ENCODE measurements around the gene PHF13.
A peak's percentile ranks its signal among the peaks of the same experiment; 100 is the strongest.

PHF13 gene

DNA sequence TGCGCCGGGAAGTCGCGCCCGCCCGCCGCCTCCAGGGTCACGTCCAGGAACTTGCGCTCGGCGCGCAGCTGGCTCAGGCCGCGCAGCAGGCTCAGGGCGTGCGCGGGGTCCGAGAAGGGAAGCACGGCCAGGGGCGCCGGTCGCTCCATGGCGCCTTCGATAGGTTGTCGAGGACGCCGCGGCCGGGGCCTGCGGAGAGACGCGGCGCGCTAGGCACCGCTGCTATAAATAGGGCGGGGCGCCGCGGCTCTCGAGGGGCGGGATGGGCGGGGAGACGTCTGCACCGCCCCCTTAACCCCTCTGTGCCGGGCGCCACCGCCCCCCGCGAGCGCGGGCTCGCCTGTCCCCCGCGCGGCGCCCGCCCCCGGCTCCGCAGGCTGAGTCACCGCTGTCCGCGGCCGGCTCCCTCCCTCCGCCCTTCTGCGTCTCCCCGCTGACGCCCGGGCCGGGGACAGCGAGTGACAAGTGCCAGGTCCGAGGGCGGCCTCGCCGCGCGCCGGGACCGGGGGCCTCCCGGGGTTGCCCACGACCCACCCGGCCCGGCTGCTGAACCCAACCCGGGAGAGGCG, 10.8 kb upstream of the PHF13 start, which contains the start of gene KLHL21:
TSS of gene KLHL21 (minus strand) at position 201 of the 569 bp plus-strand sequence. CDS start at position 149, 52 bp downstream.
- DNase-seq: peak; percentile 85 to 90

DNA sequence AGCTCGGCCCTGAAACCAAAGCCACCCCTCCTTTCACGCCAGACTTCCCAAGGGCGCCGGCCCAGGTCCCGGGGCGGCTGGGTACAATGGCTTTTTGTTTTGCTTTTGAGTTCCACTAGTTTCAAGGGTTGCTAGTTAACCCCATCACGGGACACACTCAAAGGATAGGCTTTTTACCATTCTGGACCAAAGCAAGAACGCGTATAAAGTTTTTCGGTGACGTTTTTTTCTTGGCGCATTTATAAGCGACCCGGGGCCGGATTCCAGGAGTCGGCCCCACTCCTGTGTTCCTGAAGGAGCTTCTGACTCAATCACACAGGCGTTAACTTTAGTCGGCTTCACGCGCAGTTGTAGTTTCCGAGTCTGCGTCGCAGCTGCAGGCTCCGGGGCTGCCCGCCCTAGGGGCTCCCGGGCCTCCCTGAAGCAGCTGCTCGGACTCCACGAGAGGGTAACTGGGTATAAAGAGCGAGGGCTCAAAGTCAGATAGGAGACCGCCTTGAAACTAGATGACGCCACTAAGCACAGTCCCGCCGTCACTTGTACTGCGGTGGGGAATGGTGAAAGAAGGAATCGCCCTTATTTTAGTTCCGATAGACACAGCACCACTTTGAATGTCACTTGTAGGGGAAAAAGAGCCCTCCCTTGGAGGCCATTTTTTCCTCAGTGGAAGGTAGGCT, 10.2 kb upstream of the PHF13 start:
- peak; percentile 65 to 90 for DNase-seq

DNA sequence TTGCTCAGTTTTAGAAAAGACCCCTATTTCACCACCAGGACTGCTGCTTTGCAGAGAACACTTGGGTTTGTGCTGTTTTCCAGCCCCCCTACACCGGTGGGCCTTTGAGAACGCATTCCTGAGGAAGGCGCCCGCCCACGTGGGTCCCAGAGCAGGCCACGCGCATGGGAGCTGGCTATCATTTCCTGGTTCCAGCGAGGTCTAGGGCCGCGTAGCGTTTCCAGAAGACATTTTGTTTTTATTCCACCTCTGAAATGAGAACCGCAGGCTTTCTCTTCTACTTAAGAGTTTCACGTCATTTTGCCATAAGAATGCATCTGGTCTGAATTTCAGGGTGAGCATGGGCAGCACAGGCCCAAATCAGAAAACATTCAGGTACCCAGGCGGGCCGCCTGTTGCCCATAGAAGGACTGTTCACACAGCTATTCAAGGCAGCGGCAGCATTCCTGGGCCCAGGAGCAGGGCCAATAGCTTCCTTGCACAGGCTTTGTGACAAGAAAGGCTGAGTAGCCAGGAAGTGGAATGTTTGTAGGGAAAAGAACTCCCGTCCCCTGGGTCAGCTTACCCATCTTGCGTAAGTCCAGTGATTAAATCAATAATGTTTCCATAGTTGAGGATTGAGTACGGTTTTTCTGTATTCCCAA, 9.5 kb upstream of the PHF13 start:
- no peak for DNase-seq

DNA sequence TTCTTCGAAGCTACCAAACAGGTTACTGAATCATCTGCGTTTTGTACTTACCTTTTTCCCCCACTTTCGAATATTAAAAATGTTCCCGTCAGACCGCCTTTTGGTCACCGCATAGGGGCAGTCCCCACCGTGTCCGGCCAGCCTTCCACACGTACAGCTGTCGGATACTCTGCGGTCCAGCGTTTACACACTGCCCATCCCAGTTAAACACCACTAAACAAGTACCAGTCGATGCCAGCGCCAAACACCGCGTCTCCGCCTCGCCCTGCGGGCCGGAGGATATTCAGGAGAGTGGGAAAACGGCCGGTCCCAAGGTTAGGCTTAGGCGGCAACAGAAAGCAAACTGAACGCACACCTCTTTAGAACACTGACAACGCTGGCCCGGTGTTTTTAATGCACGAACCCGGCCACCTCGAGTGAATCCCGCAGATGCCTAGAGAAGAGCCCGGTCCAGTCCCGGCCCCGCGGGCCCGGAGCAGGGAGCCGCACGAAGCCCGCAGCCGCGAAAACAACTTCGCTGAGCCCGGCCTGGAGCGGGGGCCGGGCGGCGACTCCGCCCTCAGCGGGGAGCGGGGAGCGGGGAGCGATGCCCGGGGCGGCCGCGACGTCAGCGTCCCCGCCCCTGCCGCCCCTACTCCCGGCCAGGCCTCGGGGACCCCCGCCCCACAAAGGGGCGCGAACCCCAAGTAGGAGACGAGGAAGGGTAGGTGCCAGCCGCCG, 730 bp upstream of the PHF13 start:
- no peak for DNase-seq

DNA sequence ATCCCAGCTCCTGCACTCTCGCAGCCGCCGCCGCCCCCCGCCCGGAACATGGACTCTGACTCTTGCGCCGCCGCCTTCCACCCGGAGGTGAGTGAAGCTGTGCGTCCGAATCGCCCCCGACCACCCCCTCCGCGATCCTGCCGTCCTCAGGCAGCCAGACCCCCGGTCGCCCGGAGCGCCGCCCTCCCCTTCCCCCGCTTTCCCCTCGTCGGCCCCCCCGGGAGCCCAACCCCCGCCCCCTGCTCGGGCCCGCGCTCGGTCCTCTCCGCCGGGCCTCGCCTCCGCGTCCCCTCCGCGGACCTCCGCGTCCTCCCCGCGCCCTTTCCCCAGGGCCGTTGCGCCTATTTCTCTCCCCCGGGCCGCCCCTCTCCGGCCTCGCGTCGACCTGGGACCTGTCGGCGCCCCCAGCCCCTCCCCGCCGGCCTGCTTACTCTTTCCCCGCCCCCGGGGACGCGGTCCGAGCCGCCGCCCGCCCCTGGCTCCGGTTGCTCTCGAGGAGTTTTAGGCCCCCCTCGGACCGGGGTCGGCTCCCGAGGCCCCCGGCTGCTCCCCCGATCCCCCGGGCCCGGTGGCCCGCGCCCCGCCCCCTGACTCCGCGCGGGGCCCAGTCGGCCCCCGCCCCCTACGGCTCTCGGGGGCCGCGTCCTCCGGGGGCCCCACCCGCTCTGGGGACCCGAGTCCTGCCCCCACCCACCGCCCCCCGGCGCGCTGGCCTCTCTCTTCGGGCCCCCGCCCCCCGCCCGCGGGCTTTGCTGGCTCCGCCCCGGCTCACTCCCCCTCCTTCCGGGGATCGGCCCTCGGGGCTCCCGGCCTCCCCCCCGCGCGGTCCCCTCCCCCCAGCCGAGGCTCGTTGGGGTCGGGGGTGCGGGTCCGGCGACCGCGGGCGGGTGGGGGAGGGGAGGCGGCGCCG, 743 bp downstream of the PHF13 start:
- DNase-seq: no peak

DNA sequence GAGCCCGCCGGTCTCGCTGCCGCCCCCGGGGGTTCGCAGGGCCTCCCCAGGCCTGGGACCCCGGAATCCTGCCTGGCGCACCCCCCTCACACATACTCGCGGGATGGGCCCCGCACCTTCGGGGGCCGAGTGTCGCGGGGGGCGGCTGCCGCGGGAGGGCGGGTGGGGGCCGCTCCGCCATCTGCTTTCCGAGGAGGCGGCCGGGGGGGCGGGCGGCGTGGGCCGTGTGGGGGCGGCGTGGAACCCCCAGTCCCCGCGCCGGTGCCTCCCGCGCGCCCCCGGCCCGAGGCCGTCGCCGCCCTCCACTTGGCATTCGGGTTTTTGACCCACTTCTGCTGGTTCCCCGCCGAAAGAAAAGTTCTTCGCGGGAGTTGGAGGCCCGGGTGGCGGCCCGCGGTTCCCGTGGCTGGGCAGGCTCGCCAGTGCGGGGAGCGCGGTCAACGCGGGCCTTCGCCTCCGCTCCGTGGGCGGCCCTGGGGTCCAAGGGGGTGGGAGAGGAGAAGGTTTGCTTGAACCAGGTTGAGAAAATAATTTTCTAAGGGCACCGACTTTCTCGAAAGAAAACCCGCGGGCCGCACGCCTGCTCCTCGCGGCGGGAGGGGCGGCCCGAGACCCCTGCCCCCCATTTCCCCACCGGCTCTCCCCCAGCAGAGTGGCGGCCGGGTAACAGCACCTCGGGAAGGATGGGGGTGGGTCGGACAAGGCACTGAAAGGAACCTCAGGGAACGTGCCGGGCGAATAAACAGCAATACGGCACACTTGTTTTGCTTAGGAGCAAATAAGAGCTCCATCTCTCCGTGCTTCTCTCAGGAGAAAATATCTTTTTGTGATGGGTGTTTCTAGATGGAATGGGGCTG, 1.6 kb downstream of the PHF13 start:
- DNase-seq: no peak

DNA sequence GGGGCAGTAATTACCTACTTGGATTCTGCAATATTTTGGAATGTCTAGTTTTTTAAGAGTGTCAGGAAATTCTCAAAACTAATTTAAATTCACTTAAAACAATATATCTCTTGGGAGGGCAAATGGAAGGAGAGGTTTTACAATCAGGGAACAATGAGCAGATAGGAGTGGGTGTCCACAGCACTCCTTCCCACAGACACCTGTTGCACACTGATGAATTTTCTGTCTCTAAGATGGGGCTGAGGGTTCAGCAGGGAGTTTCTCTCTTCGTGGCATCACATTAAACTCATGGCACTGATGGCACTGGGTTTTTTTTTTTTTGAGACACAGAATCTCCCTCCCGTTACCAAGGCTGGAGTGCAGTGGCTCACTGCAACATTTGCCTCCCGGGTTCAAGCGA, 5.5 kb downstream of the PHF13 start:
- no peak for DNase-seq

DNA sequence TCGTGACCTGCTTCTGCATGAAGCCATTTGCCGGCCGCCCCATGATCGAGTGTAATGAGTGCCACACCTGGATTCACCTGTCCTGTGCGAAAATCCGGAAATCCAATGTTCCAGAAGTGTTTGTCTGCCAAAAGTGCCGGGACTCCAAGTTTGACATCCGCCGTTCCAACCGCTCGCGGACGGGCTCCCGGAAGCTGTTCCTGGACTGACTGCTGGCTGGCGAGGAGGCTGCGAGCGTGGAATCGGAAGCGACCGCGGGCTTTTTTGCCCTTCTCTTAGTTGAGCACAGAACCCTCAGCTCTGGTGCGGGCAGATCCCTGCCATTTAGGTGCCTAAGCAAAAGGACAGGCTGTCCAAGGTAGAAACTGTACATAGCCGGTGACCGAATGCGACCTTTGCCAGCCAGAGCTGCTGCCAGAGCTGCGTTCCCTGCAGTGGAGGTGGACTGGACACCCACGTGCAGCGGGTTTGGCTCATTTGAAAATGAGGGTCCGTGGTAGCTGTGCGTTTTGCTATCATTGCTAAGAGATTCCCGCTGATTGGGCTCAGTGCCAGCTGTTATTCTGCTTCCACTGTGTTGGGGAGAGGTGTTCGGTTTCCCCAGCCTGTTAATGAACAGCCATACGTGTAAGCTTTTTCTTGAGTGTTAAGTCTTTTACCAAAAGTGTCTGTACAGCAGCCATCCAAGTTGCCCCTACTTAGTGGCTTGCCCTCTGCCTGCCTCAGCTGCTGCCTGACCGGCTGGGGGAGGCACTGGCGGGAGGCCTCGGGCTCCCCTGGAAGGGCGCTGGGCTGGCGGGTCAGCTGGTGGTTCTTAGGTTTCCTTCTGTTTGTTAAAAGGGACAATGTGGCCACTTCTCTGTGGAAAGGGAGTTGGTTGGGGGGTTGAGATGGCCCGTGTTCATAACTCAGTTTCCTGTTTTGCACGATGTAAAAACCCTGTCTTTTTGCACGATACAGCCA, 8.2 kb downstream of the PHF13 start:
- no peak for DNase-seq

DNA sequence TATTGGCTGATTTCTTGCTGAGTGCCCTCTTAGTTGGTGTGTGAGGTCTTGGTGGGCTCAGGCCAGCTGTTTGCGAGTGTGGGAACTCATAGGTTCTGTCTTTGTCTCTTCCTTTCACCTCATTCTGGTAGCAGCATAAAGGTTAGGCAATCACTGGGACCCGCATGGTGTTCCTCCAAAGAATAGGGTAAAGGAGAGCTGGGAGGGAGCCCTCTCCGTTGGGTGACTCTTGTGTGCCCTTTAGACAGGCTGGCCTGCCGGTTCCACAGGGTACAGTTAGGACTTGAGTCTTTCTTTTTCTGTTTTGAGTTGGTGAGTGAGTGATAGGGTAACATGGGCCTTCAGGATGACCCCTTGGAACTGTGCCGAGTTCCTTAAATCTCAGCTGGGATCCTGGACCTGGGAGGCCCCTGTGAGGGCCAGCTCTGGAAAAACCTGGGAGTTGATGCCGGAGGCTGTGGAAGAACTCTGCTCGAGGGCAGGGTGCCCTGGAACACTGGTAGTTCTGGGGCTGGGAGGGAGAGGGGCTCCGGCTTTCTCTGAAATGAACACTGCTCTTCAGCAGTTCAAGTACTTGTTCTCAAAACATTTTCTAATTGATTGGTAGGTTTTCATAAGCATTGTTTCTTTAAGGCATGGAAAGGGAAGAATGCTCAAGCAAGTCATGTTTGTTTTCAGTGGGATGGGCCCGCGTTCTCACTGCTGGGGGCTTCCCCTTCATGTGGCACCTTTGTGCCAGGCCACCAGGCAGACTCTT, 9.0 kb downstream of the PHF13 start:
- no peak for DNase-seq

DNA sequence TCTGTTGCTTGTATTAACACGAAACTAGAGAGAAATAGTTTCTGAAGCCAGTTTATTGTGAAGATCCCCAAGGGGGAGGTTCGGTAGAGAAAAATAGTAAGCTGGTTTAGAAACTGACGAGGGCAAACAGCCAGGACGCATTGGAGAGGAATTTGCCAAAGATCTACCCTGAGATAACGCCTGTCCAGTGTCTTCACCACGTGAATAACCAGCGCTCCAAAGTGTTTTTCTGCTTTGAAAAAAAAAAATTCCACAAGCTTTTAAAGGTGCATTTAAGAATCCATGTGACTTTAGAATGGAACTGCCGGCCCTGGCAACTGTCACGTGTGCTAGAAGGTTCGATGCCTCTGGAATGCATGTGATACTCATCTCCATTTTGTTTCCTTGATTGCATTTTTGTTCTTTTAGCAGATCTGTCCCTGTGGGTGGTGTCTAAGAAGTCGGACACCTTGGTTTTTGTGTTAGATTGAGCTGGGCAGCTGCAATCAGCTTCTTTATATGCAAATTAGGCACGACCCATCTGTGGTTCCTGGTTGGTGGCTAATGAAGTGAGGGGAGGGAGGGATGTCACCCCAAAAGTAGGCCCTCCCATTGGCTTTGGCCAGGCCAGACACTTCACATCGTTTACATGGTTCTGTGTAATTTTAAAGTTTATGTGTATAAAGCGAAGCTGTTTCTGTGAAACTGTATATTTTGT, 9.9 kb downstream of the PHF13 start:
- no peak for DNase-seq

DNA sequence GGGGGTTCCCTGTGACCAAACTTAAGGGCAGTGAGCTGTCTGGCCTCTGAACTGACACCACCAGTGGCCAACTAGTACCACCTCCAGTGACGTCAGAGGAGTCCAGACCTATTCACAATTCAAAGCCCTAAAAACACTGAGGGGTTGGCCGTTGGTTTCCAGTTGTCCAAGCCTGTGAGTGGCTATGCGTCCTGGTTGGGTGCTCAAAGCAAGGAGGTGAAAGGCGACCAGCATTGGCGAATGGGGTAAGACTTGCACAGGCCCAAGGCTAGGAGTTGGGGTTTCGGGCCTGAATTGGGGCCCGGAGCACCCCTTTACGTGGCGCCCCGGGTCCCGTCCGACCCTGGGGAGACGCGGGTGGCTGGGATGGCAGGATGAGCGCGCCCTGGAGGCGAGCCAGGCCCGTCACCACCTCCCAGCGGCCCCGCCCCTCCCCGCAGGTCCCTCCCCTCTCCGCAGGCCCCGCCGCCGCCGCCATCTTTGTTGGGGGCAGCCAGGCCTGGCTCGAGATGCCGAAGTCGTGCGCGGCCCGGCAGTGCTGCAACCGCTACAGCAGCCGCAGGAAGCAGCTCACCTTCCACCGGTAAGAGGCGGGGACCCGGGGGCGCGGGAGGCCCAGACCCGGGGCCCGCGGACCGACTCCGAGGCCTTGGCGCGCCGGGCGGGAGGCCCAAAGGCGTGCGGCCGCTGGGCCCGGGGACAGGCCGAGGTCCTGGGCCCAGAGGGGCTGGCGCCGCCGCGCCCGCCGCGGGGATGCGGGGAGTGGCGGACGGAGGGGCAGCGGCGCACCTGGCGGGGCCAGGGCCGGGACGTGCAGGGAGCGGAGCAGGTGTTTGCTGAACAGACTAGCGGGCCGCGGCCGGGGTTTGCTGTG, 11.4 kb downstream of the PHF13 start, which contains the start of gene THAP3:
TSS of gene THAP3 (plus strand) at position 159 of the 874 bp plus-strand sequence. CDS start at position 510, 351 bp downstream.
- peak; percentile 61 to 69 for DNase-seq

DNA sequence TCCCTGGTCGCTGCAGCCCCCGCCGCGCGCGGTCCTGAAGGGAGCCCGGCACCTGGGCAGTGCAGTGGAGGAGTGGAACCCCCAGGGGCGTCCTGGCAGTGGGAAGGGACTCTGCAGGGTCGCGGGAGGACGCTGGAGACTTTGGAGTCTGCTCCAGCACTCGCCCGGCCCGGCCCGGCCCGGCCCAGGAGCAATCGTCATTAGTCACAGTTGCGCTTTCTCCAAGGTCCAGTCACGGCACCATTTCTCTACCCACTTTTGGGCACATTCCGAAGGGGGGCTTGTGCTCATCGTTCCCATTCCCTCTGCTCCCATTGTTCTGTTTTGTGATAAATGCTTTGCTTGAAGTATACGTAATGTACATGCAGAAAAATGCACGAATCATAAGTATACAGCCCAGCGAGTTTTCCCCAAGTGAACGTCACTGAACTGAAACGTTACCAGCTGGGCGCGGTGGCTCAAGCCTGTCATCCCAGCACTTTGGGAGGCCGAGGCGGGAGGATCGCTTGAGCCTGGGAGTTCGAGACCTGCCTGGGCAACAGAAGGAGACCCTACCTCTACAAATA, 12.1 kb downstream of the PHF13 start:
- DNase-seq: no peak

DNA sequence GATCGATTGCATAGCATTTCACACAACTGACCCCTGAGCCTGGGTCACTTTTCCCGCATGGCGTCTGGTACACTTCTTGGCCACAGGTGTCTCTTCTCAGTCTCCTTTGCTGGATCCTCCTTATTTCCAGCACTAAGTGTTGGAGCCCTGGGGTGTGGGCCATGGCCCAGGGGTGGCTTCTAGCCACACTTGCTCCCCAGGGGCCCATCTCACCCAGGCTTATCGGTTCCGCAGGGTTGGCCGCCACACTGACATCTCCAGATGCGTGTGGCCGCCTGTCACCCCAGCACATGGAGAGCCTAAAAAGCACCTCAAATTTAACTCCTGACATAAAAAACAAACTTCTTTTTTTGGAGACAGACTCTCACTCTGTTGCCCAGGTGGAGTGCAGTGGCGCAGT, 13.5 kb downstream of the PHF13 start:
- no peak for DNase-seq

DNA sequence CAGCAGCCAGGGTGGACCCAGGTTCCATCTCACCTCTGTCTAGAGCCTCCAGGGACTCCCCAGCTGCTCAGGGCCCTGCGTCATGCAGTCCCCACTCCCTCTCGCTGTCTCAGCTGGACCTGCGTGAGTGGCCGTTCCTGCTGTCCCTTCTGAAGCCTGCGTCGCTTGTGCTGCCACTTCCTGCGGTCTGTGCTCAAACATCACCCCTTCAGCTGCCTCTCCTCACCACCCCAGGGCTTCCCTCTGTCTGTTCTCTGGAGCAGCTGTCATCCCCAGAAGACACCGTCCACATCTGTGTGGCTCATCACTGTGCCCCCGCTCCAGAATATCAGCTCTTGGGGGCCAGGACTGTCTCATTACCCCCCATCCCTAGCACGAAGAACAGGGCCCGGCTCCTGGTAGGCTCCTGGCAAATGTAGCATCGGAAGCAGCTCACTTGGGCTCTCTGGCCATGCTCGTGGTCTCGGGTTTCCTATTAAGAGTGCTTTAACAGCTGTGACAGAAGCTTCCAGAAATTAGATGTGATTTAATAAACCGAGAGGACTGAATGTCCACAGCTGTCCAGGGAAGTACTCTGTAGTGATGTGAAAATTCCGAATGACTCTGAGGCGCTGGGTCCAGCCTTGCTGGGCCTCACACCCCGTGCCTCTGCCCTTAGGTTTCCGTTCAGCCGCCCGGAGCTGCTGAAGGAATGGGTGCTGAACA, 14.5 kb downstream of the PHF13 start:
- no peak for DNase-seq

DNA sequence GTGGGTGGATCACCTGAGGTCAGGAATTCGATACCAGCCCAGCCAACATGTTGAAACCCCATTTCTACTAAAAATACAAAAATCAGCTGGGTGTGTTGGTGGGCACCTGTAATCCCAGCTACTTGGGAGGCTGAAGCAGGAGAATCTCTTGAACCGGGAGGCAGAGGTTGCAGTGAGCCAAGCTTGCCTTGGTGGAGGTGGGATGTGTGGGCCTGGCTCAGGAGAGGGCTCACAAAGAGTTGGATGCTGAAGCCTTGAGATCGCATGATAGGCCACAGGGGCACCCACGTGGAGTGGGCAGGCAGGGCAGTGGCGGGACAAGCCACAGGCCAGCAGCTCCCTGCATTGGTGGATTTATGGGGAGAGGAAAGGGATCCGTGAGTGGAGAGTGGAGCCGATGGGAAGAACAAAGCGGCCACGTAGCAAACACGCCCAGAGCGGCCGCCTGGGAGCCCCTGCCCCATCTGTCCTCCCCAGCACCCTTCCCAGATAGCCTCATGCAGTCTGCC, 15.5 kb downstream of the PHF13 start:
- DNase-seq: no peak

DNA sequence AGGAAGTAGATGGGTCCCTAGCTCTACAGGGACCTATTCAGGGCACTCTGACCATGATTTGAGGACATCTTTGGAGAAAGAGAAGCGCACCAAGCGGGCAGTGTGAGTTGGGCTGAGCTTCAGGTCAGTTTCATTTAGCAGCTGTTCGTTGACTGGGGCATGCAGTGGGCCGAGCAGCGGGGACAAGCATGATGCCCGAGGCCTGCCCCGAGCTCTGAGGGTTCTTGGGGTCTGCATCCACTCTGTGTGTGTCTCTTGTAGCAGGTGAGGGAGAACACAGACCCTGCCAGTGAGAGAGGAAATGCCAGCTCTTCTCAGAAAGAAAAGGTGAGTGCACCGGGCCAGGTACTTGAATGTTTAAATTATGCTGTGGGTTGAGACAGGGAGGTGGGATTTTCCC, 16.5 kb downstream of the PHF13 start:
- DNase-seq: no peak

DNA sequence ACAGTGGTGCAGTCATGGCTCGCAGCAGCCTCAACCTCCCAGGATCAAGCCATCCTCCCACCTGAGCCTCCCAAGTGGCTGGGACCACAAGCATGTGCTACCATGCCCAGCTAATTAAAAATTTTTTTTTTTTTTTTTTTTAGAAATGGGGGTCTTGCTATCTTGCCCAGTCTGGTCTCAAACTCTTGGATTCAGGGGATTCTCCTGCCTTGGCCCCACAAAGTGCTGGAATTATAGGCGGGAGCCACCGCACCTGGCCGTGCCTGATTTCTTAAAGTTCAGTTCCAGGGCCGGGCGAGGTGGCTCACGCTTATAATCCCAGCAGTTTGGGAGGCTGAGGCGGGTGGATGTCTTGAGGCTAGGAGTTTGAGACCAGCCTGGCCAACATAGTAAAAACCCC, 17.5 kb downstream of the PHF13 start:
- DNase-seq: no peak
